Activated naive CD8-positive, alpha-beta T cell (primary cell): ENCODE results near the gene EHBP1.

ENCODE experiments used
- H3K27ac Mint-ChIP-seq: one replicate; pipeline ENCODE4 v1.8.0; 2021; ENCODE audit warnings: mixed read lengths
- H3K27me3 Mint-ChIP-seq: one replicate; pipeline ENCODE4 v1.8.0; 2021; ENCODE audit warnings: mixed read lengths
- H3K36me3 Mint-ChIP-seq: one replicate; pipeline ENCODE4 v1.8.0; 2021; ENCODE audit warnings: mixed read lengths
- H3K4me1 Mint-ChIP-seq: one replicate; pipeline ENCODE4 v1.8.0; 2021; ENCODE audit warnings: low read depth, mixed read lengths
- H3K4me3 Mint-ChIP-seq: one replicate; pipeline ENCODE4 v1.8.0; 2021; ENCODE audit warnings: mild to moderate bottlenecking, mixed read lengths
- H3K9me3 Mint-ChIP-seq: one replicate; pipeline ENCODE4 v1.8.0; 2021; ENCODE audit warnings: low read depth, mixed read lengths

EHBP1 gene

DNA sequence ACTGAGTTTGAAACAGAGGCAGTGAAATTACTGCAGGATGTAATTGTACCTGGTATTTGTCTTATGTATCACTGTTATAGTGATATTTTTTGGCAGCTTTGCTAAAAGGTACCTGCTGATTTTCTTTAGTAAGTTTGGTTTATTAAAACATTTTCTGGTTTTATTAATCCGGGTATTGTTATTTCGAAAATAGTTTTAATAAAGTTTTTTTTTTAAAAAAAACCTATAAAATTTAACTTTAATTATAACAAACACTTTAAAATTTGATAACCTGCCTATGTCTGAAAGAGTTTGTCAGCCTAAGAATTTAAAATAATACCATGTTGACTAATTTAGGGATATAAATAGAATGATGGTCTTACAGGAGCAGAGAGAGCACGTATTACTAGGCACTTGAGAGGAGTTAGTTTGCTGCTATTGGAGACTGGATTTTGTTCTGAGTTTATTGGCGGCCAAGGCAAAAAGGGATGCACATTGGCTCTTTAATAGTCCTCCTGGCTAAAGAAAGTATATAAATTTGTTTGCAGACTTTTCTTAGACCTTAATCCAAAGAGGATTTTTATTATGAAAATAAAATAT is 12.1 kb downstream of the EHBP1 start:
- Mint-ChIP-seq H3K27ac (no peak overlapping the region), H3K27me3 (no peaks in the 10 kb centered on the region), H3K4me3 (no peak overlapping the region), H3K36me3 (peaks cover 12% of the 10 kb centered on the region), H3K9me3 (peaks cover 3% of the 10 kb centered on the region), H3K4me1 (peaks cover 20% of the 10 kb centered on the region)

DNA sequence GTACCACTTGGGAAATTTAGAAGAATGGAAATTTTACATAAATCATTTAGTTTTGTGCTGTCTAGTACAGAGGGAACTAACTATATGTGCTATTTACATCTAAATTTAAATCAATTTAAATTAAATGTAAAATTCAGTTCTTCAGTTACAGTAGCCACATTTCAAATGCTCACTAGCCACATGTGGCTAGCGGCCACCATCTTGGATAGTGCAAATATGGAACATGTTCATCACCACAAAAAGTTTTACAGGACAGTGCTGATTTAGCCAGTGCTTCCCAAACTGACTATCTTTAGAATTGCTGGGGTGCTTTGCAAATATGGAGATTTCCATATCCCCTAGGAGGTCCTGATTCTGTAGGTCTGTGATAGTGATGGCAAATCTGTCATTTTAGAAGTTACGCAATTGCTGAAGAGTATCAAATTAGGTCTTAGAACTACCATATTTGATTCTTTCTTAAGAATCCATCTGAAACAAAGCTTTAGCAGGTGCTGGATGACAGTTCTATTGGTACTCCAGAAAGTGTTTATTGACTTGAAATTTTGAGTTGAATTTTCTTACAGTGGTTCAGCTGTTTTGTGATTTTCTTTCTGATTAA is 12.8 kb downstream of the EHBP1 start:
- Mint-ChIP-seq H3K9me3 (peaks cover 10% of the 10 kb centered on the region), H3K27me3 (no peaks in the 10 kb centered on the region), H3K4me1 (peaks cover 19% of the 10 kb centered on the region), H3K27ac (no peak overlapping the region), H3K36me3 (peaks cover 20% of the 10 kb centered on the region), H3K4me3 (no peak overlapping the region)

DNA sequence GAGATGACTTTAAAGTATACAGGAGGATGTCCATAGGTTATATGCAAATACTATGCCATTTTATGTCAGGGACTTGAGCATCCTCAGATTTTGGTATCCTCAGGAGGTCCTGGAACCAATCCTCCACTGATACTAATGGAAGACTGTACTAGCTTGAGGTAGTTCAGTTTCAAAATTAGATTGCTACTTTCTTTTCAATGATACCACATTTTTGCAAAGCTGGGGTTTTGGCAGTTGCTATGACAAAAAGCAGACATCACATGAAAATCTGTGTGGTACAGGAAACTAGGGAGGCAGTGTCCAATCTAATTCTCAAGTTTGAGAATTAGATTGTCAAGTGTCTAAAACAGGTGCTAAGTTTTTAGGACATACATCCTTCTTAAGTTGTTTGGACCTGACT is 14.2 kb downstream of the EHBP1 start:
- Mint-ChIP-seq H3K9me3 (peaks cover 18% of the 10 kb centered on the region), H3K4me1 (peaks cover 19% of the 10 kb centered on the region), H3K4me3 (no peak overlapping the region), H3K27ac (no peak overlapping the region), H3K27me3 (no peaks in the 10 kb centered on the region), H3K36me3 (peaks cover 24% of the 10 kb centered on the region)

DNA sequence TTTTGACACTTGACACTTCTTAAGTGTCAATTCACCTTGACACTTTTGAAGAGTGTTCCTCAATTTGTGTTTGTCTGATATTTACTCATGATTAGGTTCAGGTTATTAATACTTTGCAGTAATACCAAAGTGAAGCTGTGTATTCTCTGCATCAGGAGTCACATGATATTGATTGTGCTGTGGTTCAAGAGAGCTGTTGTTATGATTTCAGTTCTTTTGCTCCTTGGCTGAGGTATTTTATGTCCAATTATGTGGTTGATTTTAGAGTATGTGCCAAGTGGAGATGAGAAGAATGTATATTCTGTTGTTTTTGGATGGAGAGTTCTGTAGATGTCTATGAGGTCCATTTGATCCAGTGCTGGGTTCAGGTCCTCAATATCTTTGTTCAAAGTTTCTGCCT is 17.2 kb downstream of the EHBP1 start:
- peaks cover 18% of the 10 kb centered on the region for H3K9me3 Mint-ChIP-seq
- H3K4me3 Mint-ChIP-seq: no peak overlapping the region
- peaks cover 21% of the 10 kb centered on the region for H3K36me3 Mint-ChIP-seq
- H3K4me1 Mint-ChIP-seq: peaks cover 29% of the 10 kb centered on the region
- no peaks in the 10 kb centered on the region for H3K27me3 Mint-ChIP-seq
- H3K27ac Mint-ChIP-seq: no peak overlapping the region

DNA sequence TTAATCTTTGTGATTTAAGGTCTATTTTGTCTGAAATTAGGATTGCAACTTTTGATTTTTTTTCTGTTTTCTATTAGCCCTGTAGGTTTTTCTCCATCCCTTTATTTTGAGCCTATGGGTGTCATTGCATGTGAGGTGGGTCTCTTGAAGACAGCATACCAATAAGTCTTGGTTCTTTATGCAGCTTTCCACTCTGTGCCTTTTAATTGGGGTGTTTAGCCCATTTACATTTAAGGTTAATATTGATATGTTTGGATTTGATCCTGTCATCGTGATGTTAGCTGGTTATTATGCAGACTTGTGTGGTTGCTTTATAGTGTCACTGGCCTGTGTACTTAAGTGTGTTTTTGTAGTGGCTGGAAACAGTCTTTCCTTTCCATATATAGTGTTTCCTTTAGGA is 17.7 kb downstream of the EHBP1 start:
- Mint-ChIP-seq H3K27ac (no peak overlapping the region), H3K27me3 (no peaks in the 10 kb centered on the region), H3K36me3 (peaks cover 20% of the 10 kb centered on the region)

DNA sequence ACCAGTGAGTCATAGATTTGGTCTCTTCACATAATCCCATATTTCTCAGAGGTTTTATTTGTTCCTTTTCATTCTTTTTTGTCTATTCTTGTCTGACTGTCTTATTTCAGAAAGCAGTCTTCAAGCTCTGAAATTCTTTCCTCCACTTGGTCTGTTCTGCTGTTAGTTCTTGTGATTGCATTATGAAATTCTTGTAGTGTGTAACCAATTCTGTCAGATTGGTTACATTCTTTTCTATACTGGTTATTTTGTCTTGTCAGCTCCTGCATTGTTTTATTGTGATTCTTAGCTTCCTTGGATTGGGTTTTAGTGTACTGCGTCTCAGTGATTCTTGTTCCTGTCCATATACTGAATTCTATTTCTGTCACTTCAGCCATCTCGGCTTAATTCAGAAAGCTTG is 18.6 kb downstream of the EHBP1 start:
- peaks cover 29% of the 10 kb centered on the region for H3K4me1 Mint-ChIP-seq
- H3K4me3 Mint-ChIP-seq: no peak overlapping the region
- no peak overlapping the region for H3K27ac Mint-ChIP-seq
- H3K9me3 Mint-ChIP-seq: peaks cover 18% of the 10 kb centered on the region
- peaks cover 20% of the 10 kb centered on the region for H3K36me3 Mint-ChIP-seq
- no peaks in the 10 kb centered on the region for H3K27me3 Mint-ChIP-seq

More for the DNA sequence above, 17.7 kb downstream of the EHBP1 start:
- peaks cover 18% of the 10 kb centered on the region for H3K9me3 Mint-ChIP-seq
- no peak overlapping the region for H3K4me3 Mint-ChIP-seq
- H3K4me1 Mint-ChIP-seq: peaks cover 29% of the 10 kb centered on the region

DNA sequence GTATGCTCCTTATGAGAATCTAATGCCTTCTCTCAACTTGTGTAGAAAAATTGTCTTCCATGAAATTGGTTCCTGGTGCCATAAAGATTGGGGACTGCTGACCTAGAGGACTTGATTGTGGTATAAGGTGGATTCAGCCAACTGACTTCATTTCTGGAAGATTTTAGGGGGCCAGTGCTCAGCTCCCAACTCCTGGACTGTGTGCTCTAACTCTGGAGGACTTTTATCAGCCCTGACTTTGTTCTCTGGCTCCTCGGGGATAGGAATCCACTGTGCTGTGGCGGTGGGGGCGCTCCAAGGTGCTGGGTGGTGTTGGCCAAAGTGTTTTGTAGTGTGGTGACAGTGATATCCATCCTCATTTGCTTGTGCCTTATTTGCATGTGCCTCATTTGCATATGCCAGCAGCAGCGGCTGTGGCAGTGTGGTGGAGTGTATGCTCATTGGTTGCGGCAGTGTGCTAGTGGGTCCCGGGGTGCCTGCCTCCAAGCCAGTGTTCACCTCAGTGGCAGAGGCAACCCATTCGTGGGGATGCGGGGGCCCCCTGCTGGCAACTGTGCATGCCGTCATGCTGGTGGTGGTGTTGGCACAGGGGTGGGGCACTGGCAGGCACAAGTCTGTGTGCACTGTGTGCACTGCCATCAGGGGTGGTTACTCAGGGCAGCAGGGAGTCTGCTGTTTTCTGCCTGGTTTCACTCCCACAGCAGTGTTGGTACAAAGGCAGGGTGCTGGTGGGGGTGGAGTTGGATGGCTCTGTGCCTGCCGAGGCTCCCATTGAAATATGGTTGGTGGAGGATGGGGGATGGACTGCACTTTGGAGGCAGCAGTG is 19.6 kb downstream of the EHBP1 start:
- Mint-ChIP-seq H3K27ac (no peak overlapping the region), H3K9me3 (peaks cover 18% of the 10 kb centered on the region), H3K36me3 (peaks cover 20% of the 10 kb centered on the region), H3K4me3 (no peak overlapping the region), H3K27me3 (no peaks in the 10 kb centered on the region), H3K4me1 (peaks cover 29% of the 10 kb centered on the region)

DNA sequence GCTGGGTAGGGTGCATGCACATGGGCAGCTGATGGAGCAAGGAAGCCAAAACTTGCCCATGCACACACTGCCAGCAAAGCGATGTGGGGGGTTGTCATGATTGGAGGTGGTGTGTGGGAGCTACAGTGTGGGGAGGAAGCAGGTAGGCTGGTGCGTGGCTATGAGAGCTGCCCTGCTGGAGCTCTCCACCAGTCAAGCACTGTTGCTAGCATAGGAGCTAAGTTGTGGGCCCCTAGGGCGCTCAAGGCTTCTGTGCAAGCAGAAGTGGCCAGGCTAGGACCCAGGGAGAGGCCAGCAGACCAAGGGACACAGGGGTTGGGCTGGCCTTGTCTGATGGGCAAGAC is 20.2 kb downstream of the EHBP1 start:
- H3K4me1 Mint-ChIP-seq: peaks cover 27% of the 10 kb centered on the region
- peaks cover 26% of the 10 kb centered on the region for H3K36me3 Mint-ChIP-seq
- no peak overlapping the region for H3K27ac Mint-ChIP-seq
- H3K4me3 Mint-ChIP-seq: no peak overlapping the region
- H3K27me3 Mint-ChIP-seq: no peaks in the 10 kb centered on the region
- H3K9me3 Mint-ChIP-seq: peaks cover 18% of the 10 kb centered on the region

DNA sequence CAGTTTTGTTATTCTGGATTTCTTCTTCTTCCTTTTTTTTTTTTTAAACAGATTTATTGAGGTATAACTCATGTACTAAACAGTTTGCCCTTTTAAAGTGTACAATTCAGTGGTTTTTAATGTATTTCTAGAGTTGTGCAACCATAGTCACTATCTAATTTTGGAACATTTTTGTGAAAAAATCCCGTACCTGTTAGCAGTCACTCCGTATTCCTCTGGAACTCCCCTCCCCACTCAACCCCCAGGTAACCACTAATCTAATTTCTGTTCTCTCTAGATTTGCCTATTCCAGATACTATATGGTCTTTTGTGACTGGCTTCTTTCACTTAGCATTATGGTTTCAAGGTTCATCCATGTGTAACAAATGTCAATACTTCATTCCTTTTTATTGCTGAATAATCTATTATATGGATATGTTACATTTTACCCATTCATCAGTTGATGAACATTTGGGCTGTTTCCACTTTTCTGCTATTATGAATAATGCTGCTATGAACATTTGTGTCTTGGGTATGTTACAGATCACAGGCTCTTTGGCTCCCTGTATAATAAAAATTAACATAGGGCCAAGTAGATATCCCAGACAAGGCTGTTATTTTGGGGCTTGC is 21.9 kb downstream of the EHBP1 start:
- H3K4me3 Mint-ChIP-seq: no peak overlapping the region
- no peak overlapping the region for H3K27ac Mint-ChIP-seq
- peaks cover 31% of the 10 kb centered on the region for H3K9me3 Mint-ChIP-seq
- no peaks in the 10 kb centered on the region for H3K27me3 Mint-ChIP-seq
- peaks cover 36% of the 10 kb centered on the region for H3K36me3 Mint-ChIP-seq
- H3K4me1 Mint-ChIP-seq: peaks cover 27% of the 10 kb centered on the region

DNA sequence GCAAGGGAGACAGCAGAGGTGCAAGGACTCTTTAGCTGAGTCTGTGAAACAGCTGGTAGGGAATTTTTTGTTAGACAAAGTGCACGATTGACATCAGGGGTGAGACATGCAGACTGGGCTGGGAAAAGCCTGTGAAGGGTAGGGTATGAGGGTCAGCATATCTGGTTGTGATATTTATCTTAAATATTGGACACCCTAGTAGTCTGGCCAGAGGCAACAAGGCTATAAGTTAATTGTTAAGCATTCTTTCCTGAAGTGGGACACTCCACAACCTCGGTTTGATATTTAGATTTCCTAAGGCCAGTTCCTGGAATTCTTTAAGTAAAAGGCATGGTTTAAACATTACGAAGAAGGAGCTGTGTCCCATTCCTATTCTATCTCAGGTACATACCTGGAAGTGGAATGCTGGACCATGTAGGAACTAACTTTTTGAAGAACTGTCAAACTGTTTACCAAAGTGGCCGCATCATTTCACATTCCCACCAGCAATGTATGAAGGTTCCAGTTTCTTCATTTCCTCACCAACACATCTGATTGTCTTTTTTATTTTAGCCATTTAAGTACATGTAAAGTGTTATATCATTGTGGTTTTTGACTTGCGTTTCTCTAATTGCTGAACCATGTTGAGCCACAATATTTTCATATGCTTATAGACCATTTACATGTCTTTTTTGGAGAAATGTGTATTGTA is 22.5 kb downstream of the EHBP1 start:
- Mint-ChIP-seq H3K9me3 (peaks cover 27% of the 10 kb centered on the region), H3K36me3 (peaks cover 35% of the 10 kb centered on the region), H3K4me1 (peaks cover 28% of the 10 kb centered on the region), H3K27me3 (no peaks in the 10 kb centered on the region), H3K4me3 (no peak overlapping the region), H3K27ac (no peak overlapping the region)

DNA sequence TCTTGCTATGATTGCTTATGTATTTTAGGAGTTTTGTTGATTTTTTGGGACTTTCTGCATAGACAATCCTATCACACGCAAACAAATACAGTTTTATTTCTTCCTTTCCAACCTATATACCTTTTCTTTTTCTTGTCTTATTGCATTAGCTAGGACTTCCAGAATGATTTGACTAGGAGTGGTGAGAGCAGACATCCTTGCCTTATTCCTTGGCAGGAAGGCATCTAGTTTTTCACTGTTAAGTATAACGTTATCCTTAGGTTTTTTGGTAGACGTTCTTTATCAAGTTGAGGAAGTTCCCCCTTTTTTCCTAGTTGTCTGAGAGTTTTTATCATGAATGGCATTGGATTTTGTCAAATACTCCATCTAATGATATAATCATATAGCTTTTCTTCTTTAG is 25.8 kb downstream of the EHBP1 start:
- Mint-ChIP-seq H3K36me3 (peaks cover 28% of the 10 kb centered on the region), H3K27ac (no peak overlapping the region), H3K4me3 (no peak overlapping the region), H3K9me3 (peaks cover 16% of the 10 kb centered on the region), H3K27me3 (no peaks in the 10 kb centered on the region), H3K4me1 (peaks cover 22% of the 10 kb centered on the region)

DNA sequence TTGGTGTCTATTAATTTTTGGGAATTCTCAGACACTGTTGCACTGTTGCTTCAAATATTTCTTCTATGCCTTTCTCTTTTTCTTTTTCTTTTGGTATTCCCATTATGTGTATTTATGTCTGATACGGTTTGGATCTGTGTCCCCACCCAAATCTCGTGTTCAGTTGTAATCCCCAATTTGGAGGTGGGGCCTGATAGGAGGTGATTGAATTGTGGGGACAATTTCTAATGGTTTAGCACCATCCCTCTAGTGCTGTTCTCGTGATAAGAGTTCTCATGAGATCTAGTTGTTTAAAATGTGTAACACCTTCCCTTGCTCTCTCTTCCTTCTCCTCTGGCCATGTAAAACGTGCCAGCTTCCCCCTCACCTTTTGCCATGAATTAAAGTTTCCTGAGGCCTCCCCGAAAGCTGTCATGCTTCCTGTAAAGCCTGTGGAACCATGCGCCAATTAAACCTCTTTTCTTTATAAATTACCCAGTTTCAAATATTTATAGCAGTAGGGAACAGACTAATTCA is 26.8 kb downstream of the EHBP1 start:
- no peak overlapping the region for H3K27ac Mint-ChIP-seq
- no peaks in the 10 kb centered on the region for H3K27me3 Mint-ChIP-seq
- H3K4me1 Mint-ChIP-seq: peaks cover 24% of the 10 kb centered on the region
- no peak overlapping the region for H3K4me3 Mint-ChIP-seq
- peaks cover 16% of the 10 kb centered on the region for H3K9me3 Mint-ChIP-seq
- peaks cover 26% of the 10 kb centered on the region for H3K36me3 Mint-ChIP-seq

DNA sequence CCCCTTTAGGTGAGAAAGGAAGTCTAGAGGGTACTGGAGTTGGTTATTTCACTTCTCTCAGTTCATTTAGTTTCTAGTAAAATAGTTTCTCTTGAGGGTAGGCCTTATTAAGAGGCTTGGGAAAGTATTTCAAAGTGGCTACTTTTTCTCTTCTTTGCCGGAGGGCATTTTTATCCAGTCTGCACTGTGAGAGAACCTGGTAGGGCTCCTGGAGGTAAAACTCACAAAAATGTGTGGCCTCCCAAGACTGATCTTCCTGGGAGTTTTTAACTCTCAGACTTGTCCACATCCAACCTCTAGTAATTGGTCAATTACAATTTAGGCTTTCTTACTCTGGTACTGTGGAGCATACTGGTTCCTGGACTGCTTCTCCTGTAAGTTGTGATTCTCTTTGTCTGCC is 28.0 kb downstream of the EHBP1 start:
- Mint-ChIP-seq H3K27ac (no peak overlapping the region), H3K4me1 (peaks cover 27% of the 10 kb centered on the region), H3K9me3 (peaks cover 16% of the 10 kb centered on the region), H3K4me3 (no peak overlapping the region), H3K36me3 (peaks cover 28% of the 10 kb centered on the region), H3K27me3 (no peaks in the 10 kb centered on the region)

DNA sequence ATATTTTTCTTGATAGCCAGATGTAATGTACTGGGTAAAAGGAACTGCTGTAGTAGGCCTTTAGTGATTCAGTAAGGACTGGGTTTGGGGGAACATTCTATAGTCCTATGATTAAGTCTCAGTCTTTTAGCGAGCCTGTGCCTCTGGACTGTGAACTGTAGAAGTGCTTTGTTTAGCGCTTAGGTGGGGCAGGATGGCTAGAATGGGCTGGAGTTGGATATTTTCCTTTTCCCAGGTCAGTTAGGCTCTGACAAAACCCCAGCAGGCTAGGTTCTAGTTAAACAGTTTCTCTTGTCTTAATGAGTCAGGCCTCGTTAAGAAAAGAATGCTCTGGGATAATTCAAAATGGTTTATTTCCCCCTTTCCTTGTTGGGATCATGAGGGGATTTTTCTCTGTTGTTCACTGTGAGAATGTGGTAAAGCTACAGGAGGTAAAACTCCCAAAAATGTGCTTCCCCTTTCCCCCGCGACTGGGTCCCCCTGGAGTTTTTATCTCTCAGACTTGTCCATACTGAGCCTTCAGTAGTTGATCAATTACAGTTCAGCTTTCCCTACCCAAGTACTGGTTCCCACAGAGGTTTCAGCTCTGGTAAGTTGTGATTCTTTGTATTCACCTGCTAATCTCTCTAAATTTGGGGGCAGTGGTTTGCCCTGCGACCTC is 31.5 kb downstream of the EHBP1 start:
- peaks cover 6% of the 10 kb centered on the region for H3K9me3 Mint-ChIP-seq
- H3K27ac Mint-ChIP-seq: no peak overlapping the region
- no peaks in the 10 kb centered on the region for H3K27me3 Mint-ChIP-seq
- H3K4me1 Mint-ChIP-seq: peaks cover 37% of the 10 kb centered on the region
- H3K4me3 Mint-ChIP-seq: no peak overlapping the region
- peaks cover 15% of the 10 kb centered on the region for H3K36me3 Mint-ChIP-seq
